ENCODE data around the gene FNBP1. TPM values are rescaled to one million over a fixed set of nuclear protein-coding genes. Genes with fewer than 3 reads are reported as not detected.
A peak's percentile ranks its signal among the peaks of the same experiment; 100 is the strongest.

The FNBP1 gene
- total RNA-seq, 1 experiment from 2014 or later, result 36.5 TPM

GRCh38 chr9:129987941-129988340 lies 55.0 kb downstream of the FNBP1 start:
- no peak overlapping the region for H3T11ph ChIP-seq (ENCODE audit: low read length)
- H3K23ac ChIP-seq (ENCODE audit: insufficient read length, low read depth, low read length), result no peak overlapping the region
- WGBS (ENCODE audit: extremely low coverage, insufficient read length, low lambda C conversion rate), result no CpG with 5 or more reads among the region's 1 CpG
- H2BK20ac ChIP-seq (ENCODE audit: low read depth, low read length, poor library complexity, severe bottlenecking), result no peak overlapping the region
- H3K18ac ChIP-seq (ENCODE audit: insufficient read length, low read depth, low read length), result no peak overlapping the region
- H3K79me1 ChIP-seq (ENCODE audit: insufficient read depth, low read depth, low read length, poor library complexity, severe bottlenecking), result no peaks in the 10 kb centered on the region
- H2BK5ac ChIP-seq (ENCODE audit: insufficient read length, low read length), result no peak overlapping the region
- peaks cover 5 to 7% (median 7%) of the 10 kb centered on the region in 3 experiments; a peak in 5 of 7 replicates for H3K36me3 Mint-ChIP-seq (ENCODE audit: insufficient read depth in 1 of 3, low read depth in 3 of 3)
- H4K91ac ChIP-seq (ENCODE audit: insufficient read length, low read depth, low read length), result no peak overlapping the region
- no peaks in the 10 kb centered on the region for H4K20me1 ChIP-seq (ENCODE audit: control insufficient read depth, insufficient read depth, insufficient read length)
- H3K23me2 ChIP-seq (ENCODE audit: insufficient read length, low read depth, low read length, poor library complexity, severe bottlenecking), result no peaks in the 10 kb centered on the region
- H3K9me3 Mint-ChIP-seq, result no peaks in the 10 kb centered on the region
- H3K79me2 ChIP-seq (ENCODE audit: insufficient read depth, low read length), result no peaks in the 10 kb centered on the region
- no peak overlapping the region for H2AFZ ChIP-seq (ENCODE audit: low read length)
- TF ChIP-seq, protein P1, sequence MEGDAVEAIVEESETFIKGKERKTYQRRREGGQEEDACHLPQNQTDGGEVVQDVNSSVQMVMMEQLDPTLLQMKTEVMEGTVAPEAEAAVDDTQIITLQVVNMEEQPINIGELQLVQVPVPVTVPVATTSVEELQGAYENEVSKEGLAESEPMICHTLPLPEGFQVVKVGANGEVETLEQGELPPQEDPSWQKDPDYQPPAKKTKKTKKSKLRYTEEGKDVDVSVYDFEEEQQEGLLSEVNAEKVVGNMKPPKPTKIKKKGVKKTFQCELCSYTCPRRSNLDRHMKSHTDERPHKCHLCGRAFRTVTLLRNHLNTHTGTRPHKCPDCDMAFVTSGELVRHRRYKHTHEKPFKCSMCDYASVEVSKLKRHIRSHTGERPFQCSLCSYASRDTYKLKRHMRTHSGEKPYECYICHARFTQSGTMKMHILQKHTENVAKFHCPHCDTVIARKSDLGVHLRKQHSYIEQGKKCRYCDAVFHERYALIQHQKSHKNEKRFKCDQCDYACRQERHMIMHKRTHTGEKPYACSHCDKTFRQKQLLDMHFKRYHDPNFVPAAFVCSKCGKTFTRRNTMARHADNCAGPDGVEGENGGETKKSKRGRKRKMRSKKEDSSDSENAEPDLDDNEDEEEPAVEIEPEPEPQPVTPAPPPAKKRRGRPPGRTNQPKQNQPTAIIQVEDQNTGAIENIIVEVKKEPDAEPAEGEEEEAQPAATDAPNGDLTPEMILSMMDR (conservative IDR thresholded peaks at IDR 0.05), result no peak
- H3K14ac ChIP-seq (ENCODE audit: insufficient read depth, low read length), result no peak overlapping the region
- no peak overlapping the region for H2BK15ac ChIP-seq (ENCODE audit: low read depth, low read length)
- peaks cover 2% of the 10 kb centered on the region; the same call in 1 of the 2 replicates for H3K4me1 ChIP-seq (ENCODE audit: insufficient read depth, low read length)
- no peak overlapping the region for H3K4ac ChIP-seq (ENCODE audit: low read depth, low read length)
- no peaks in the 10 kb centered on the region for H3K9me3 ChIP-seq (ENCODE audit: control insufficient read depth, low read depth, low read length)
- no peak overlapping the region for H2BK120ac ChIP-seq (ENCODE audit: low read depth, low read length, poor library complexity, severe bottlenecking)
- no peaks in the 10 kb centered on the region for H3K27me3 Mint-ChIP-seq (ENCODE audit: low read depth)
- peak overlapping the region in 1 of 3 experiments; percentile 11; a peak in 1 of 7 replicates for H3K27ac Mint-ChIP-seq
- H3K27me3 ChIP-seq (ENCODE audit: insufficient read depth, low read length), result no peaks in the 10 kb centered on the region
- no peak overlapping the region for H2AK5ac ChIP-seq (ENCODE audit: insufficient read length, low read length)
- H4K5ac ChIP-seq (ENCODE audit: insufficient read length, low read depth, low read length), result no peak overlapping the region
- no peak overlapping the region for H3K56ac ChIP-seq (ENCODE audit: insufficient read length, low read depth, low read length)
- no peak overlapping the region for H3K27ac ChIP-seq (ENCODE audit: insufficient read length, low read depth, low read length)
- no peak overlapping the region for H2BK12ac ChIP-seq (ENCODE audit: insufficient read length, low read depth, low read length)
- H4K8ac ChIP-seq (replicated peaks; ENCODE audit: insufficient read length, low read depth, low read length), result no peak overlapping the region
- H3K4me3 Mint-ChIP-seq, result no peak overlapping the region
- H3K9ac ChIP-seq (ENCODE audit: extremely low read depth, insufficient read length, low read length), result no peak overlapping the region
- H3K4me2 ChIP-seq (ENCODE audit: insufficient read depth, insufficient read length, low read length), result no peak overlapping the region
- no peak for DNase-seq
- H3K4me1 Mint-ChIP-seq, result peaks cover 8 to 16% of the 10 kb centered on the region in 2 experiments
